ENCODE measurements around the gene BAHD1. TPM values are rescaled to one million over a fixed set of nuclear protein-coding genes. Genes with fewer than 3 reads are reported as not detected.

The BAHD1 gene
- total RNA-seq, 1 experiment from 2014 or later, result 17.2 TPM

GRCh38 chr15:40471105-40471807, 30.5 kb downstream of the BAHD1 start:
- BruUV-seq (replicated peaks), result no TSS peak
- Mint-ChIP-seq H3K36me3 (ENCODE audit: insufficient read depth, unreplicated experiment) (no peaks in the 10 kb centered on the region), H3K4me1 (ENCODE audit: low read depth, unreplicated experiment) (no peaks in the 10 kb centered on the region), H3K27ac (ENCODE audit: unreplicated experiment) (no peak overlapping the region), H3K4me3 (ENCODE audit: low read depth, unreplicated experiment) (peak overlapping the region; percentile 67), H3K27me3 (ENCODE audit: unreplicated experiment) (peaks cover 13% of the 10 kb centered on the region), H3K9me3 (ENCODE audit: low read depth, unreplicated experiment) (no peaks in the 10 kb centered on the region)
- intact Hi-C loops (cut with micrococcal nuclease; ENCODE audit: unreplicated experiment), result no loop called here
- CTCF ChIA-PET, result no interaction called here
- DNase-seq, result peak; percentile 1
- TF ChIP-seq CTCF (IDR thresholded peaks at IDR 0.05; ENCODE audit: unreplicated experiment), result no peak

- Mint-ChIP-seq H3K36me3 (ENCODE audit: insufficient read depth, unreplicated experiment) (no peaks in the 10 kb centered on the region), H3K4me1 (ENCODE audit: low read depth, unreplicated experiment) (no peaks in the 10 kb centered on the region), H3K27ac (ENCODE audit: unreplicated experiment) (no peak overlapping the region), H3K4me3 (ENCODE audit: low read depth, unreplicated experiment) (peak overlapping the region; percentile 67), H3K9me3 (ENCODE audit: low read depth, unreplicated experiment) (no peaks in the 10 kb centered on the region), H3K27me3 (ENCODE audit: unreplicated experiment) (peaks cover 13% of the 10 kb centered on the region)
- BruUV-seq (replicated peaks), result no TSS peak
- CTCF ChIA-PET, result no interaction called here
- peak; percentile 30 for DNase-seq
- TF ChIP-seq CTCF (IDR thresholded peaks at IDR 0.05; ENCODE audit: unreplicated experiment), result no peak
- intact Hi-C loops (cut with micrococcal nuclease; ENCODE audit: unreplicated experiment), result no loop called here
Measured at GRCh38 chr15:40471808-40472150, 31.0 kb downstream of the BAHD1 start.

- DNase-seq, result no peak
- H3K36me3 Mint-ChIP-seq (ENCODE audit: insufficient read depth, unreplicated experiment), result no peaks in the 10 kb centered on the region
- H3K4me3 Mint-ChIP-seq (ENCODE audit: low read depth, unreplicated experiment), result peak overlapping the region; percentile 67
- BruUV-seq (replicated peaks), result no TSS peak
- H3K27ac Mint-ChIP-seq (ENCODE audit: unreplicated experiment), result no peak overlapping the region
- CTCF ChIA-PET, result no interaction called here
- H3K9me3 Mint-ChIP-seq (ENCODE audit: low read depth, unreplicated experiment), result no peaks in the 10 kb centered on the region
- intact Hi-C loops (cut with micrococcal nuclease; ENCODE audit: unreplicated experiment), result no loop called here
- no peak for TF ChIP-seq CTCF (IDR thresholded peaks at IDR 0.05; ENCODE audit: unreplicated experiment)
- peaks cover 16% of the 10 kb centered on the region for H3K27me3 Mint-ChIP-seq (ENCODE audit: unreplicated experiment)
- peaks cover 1% of the 10 kb centered on the region for H3K4me1 Mint-ChIP-seq (ENCODE audit: low read depth, unreplicated experiment)
Measured at GRCh38 chr15:40472171-40472727, 31.5 kb downstream of the BAHD1 start.

GRCh38 chr15:40474581-40474980, 33.8 kb downstream of the BAHD1 start:
- peaks cover 25% of the 10 kb centered on the region for H3K27me3 Mint-ChIP-seq (ENCODE audit: unreplicated experiment)
- no TSS peak for BruUV-seq (replicated peaks)
- no peaks in the 10 kb centered on the region for H3K9me3 Mint-ChIP-seq (ENCODE audit: low read depth, unreplicated experiment)
- no peak for DNase-seq
- TF ChIP-seq CTCF (IDR thresholded peaks at IDR 0.05; ENCODE audit: unreplicated experiment), result no peak
- H3K4me1 Mint-ChIP-seq (ENCODE audit: low read depth, unreplicated experiment), result peaks cover 8% of the 10 kb centered on the region
- intact Hi-C loops (cut with micrococcal nuclease; ENCODE audit: unreplicated experiment), result no loop called here
- H3K4me3 Mint-ChIP-seq (ENCODE audit: low read depth, unreplicated experiment), result no peak overlapping the region
- H3K36me3 Mint-ChIP-seq (ENCODE audit: insufficient read depth, unreplicated experiment), result no peaks in the 10 kb centered on the region
- no peak overlapping the region for H3K27ac Mint-ChIP-seq (ENCODE audit: unreplicated experiment)
- CTCF ChIA-PET, result no interaction called here
